CD4-positive, alpha-beta T cell treated with Interleukin-6 at 100 ng/mL for 8 hours (primary cell): ENCODE measurements around the gene IDH2.
"Not testable (repeated sequence)": the region's sequence is repeated elsewhere in the genome, so short reads cannot be mapped to it uniquely, and the experiment has no call there.

Experiments
- DNase-seq: peaks from one replicate; pipeline ENCODE4 v3.0.0-alpha.2; 2020; ENCODE audit warnings: mixed read lengths, low spot score

Gene IDH2

DNA sequence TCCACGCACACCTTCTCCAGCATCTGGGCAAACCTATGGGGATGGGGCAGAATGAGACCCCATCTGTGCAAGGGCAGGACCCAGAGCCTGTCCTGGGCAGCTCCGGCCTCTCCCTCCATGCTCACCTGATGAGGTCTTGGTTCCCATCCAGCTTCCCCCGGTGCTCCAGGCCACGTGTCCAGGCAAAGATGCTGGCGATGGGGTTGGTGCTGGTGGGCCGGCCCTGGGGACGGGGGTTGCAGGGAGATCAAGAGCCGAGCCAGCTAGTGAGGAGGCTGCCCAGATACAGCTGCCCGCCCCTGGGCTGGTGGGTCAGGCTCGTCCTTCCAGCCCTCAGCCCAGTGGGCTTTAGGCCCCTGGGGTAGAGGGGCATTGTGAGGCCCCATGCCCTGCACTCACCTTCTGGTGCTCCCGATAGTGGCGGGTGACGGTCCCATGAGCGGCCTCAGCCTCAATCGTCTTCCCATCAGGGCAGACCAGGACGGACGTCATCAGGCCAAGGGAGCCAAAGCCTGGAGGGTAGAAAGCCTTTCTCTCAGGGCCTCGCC, 17.3 kb downstream of the IDH2 start:
- DNase-seq = no peak

DNA sequence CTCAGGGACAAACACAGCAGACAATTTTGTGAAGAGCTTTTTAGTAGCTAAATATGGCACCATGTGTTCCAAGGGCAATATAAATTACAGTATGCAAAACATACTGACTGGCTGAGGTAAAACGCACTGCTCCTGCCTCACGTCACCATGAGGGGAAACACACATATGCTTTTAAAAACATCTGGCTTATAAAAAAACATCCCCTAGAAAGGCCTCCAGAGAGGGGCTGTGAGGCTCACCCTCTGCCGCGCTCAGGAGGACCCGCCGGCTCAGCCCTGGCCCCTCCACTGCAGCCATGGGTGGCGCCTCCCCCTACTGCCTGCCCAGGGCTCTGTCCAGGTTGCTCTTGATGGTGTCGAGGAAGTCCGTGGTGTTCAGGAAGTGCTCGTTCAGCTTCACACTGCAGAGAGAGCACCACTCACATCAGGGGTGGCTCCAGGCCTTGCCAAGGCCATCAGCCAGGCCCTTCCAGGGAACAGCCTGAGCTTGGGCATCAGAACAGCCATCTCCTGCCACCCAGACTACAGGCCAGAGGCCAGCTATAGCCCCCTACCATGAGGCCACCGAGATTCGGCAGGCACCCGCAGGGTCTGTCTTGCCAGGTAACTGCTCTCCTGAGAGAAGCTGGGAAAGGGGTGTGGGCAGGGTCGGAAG, 18.2 kb downstream of the IDH2 start:
- DNase-seq = no peak

DNA sequence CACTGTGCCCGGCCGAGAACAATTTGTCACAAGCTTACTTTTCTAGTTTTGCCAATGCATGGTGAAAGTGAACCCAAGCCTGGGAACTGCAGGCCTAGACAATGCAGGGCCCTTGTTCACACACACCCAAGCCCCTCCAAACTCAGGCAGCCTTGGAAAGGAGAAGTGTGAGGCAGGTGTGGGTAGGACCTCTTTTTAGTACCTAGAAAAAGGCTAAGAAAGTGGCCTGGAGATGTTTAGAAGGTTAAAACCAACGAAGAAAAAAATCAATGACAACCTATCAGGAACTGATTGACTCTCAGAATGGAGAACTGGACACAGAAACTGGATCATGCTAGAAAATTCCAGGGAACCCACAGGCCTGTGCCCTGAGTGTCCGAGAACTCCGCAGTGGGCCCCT, 18.8 kb downstream of the IDH2 start:
- no peak for DNase-seq

DNA sequence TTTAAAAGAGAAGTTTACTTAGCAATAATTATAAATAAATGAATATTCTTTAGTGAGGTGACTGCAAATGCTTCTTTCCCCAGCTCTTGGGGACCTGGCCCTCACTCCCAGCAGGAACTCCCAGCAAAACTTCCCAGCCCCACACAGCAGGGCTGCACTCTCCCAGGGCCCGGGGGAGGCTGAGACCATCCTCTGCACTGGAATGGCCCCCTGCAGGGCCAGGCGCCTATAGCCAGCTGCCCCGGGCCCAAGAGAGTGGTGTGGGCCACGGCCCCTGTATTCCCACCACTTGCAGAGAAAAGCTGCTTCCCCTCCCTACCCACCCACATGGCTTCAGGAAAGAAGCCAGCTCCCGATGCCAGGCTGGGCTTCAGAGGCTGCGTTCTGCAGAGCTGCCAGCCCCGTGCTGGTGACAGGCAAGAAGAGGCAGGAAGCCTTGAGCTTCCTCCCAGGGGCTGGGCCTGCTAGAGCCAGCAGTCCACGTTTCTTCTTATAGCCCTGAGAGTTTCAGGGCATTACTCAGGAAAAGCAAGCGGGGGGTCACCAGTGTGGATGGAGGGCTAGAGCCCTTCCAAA, 20.0 kb downstream of the IDH2 start:
- DNase-seq = no peak

DNA sequence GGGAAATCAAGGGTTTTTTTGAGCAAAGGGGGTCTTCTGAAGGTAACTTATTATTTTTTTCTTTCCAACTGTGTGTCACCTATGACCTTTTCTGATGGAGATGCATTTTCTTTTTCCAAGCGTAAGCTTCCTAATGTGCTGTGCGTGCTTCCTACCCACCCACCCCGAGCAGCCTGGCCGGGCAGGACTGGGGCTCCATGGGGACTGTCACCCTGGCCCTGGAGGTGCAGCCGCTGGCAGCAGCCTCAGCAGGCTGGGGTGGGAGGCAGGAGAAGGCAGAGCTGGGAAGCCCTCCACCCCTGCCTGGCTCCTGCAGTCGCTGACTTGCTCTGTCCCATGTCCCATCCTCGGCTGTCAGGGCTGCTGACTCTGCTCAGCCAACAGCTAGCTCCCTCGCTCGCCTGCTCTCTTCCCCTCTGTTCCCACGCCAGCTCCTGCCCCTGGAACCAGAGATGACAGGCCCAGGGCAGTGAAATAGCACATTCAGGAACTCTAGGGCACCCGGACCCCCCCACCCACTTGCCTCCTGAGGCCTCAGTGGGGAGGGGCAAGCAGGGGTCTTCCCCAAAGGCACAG, 21.4 kb downstream of the IDH2 start:
- no peak for DNase-seq

DNA sequence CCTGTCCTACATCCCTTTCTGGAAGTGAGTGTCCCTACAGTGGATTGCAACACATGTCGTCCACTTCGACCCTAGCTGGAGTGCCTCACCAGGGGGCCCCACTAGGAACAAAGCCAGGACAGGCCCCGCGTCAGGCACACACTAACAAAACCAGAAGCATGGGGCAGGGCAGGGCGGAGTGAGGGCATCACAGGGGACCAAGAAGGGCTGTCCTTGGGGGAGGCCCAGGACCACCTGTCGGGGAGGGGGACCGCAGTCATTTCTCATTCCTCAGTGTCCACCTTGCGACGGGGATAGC, 21.9 kb downstream of the IDH2 start:
- DNase-seq = no peak

DNA sequence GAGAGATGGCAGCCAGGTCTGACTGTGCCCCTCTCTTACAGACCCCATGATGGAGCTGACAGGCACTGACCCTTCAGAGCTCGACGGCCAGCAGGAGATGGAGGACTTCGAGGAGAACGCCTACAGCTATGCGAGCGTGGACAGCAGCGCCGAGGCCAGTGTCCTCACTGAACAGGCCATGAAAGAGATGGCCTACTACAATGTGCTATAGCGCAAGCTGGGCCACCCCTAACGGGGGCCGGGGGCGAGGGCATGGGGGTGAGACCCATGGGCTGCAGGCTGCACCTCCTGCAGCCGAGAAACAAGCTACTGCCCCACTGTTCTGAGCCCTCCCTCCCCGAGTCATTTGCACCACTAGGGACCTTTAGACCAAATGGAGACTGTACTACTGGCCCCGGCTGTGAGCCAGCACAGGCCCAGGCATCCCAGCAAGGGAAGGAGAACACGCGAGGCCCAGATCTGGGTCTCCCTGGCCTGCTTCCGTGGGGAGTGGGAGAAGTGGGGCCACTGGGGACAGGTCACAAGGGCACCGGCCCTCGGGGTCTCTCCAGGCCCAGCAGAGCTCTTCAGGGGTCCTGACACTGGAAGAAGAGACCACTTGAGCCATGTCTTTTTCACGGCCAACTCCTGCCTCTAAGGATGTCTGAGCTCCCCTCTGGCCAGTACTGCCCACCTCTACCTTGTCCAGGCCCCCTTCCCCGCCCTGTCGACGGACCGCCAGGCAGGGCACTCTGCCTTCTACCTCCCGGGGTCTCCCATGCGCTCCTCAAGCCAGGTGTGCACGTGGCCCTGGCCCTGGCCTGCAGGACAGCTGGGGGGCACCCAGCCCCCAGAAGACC, 22.4 kb downstream of the IDH2 start:
- no peak for DNase-seq

DNA sequence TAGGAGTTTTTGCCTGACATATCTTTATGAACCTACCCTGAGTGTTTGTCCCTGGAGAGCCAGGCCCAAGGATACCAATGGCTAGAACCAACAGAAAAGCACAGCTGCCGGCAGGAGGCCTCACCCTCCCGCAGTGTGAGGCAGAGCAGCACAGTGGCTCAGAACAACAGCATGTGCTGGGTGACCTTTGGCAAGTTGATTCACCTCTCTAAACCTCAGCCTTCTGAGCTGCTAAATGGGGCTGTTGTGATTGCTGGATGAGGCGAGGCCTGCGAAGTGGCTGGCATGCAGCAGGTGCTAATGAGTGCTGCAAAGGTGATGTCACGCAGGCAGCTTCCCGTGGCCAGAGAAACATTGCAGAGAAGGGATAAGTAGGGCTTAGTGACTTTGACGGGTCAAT, 23.3 kb downstream of the IDH2 start:
- no peak for DNase-seq

DNA sequence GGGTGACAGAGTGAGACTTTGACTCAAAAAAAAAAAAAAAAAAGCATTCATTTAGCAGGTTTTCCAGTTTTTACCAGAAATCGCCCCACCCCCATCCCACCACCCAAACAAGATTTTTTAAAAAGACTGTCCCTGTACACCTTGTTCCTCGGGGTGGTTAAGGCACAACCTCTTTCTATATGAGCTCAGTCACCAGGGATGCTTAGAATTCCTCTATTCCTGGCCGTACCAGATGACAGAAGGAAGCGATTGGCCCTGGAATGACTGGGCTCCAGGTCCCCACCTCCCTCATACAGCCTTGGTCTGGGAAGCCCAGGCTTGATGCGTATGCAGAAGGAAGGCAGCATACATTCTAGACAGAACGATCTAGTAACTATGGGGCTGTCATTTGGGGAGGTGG, 25.6 kb downstream of the IDH2 start:
- DNase-seq = no peak

DNA sequence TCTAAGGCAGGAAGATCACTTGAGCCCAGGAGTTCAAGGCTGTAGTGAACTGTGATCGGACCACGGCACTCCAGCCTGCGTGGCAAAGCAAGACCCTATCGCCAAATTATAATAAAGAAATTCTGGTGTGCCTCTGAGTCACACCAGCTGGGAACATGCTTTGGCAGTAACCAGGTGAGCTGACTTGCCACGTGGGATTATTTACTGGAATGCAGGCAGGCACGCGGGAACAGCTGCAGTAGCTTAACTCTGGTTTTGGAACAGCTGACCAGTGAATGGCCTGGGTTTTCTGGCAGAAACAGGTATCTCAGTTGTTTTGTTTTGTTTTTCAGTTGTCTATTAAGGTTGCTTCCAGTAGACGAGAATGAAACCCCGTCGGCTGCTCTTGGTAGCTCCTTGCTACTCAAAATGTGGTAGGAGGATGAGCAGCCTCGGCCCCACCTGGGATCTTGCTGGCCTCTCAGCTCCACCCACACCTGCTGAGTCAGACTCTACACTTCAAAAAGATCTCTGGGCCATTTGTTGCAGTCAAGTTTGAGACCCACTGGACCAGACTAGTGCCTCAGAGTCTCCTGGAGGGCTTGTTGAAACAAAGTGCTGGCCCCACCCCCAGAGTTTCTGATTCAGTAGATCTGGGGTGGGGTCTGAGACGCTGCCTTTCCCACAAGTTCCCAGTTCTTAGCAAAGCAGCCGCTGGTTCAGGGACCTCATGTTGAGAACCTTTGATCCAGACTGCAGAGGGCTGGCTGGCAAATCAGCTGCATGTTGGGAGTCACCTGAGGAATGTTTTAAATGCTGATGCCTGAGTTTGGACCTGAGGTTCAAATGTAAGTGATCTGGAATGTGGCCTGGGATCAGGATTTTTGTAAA, 26.6 kb downstream of the IDH2 start:
- DNase-seq = no peak

DNA sequence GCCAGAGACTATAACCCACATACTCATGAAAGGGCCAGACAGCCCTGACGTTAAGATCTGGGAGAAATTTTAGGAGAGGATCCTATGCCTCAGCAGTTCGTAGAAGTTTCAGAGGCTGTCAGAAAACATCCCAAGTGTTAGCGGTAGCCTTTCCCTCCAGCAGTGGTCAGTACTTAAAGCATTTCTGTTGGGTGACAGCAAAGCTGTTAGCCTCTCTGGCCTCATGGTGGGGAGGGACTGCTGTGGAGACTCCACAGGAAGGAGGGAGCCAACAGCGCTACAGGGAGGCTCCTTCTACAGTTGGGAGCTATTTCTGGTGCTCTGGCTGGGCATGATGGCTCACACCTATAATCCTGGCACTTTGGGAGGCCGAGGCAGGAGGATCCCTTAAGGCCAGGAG, 27.4 kb downstream of the IDH2 start:
- DNase-seq = no peak

DNA sequence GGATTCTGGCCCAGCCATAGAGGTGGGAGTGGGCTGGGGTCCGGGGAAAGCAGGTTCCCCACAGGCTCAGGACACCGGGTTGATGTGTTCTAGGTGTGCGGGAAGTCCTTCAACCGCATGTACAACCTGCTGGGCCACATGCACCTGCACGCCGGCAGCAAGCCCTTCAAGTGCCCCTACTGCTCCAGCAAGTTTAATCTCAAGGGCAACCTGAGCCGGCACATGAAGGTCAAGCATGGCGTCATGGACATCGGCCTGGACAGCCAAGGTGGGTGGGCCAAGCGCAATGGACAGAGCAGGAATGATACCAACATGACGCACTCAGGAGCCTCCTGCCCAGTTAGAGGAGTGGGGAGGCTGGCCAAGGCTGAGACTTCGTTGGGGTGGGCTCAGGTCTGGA, 28.2 kb downstream of the IDH2 start:
- no peak for DNase-seq

DNA sequence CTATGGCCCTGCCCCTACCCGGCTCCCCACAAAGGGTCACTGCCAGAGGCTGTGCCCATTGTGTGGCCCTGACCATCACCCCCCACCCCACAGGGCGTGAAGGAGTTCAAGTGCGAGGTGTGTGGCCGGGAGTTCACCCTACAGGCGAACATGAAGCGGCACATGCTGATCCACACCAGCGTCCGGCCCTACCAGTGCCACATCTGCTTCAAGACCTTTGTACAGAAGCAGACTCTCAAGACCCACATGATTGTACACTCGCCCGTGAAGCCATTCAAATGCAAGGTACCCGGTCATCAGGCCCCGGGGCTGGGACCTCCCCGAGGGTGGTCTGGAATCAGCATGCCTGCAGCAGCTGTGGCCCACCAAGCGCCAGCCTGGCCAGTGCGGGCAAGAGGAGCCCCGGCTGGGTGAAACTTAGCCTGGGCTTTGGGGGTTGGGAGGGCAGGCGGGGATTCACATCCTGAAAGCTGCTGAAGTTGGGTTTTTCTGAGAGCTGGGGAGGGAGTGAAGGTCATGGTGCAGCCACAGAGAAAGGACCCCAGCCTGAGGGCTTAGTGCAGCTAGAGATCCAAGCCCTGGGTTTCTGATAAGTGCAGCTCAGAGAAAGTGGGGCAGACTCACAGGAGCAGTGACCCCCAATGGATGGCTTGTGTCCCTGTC, 29.2 kb downstream of the IDH2 start:
- no peak for DNase-seq

DNA sequence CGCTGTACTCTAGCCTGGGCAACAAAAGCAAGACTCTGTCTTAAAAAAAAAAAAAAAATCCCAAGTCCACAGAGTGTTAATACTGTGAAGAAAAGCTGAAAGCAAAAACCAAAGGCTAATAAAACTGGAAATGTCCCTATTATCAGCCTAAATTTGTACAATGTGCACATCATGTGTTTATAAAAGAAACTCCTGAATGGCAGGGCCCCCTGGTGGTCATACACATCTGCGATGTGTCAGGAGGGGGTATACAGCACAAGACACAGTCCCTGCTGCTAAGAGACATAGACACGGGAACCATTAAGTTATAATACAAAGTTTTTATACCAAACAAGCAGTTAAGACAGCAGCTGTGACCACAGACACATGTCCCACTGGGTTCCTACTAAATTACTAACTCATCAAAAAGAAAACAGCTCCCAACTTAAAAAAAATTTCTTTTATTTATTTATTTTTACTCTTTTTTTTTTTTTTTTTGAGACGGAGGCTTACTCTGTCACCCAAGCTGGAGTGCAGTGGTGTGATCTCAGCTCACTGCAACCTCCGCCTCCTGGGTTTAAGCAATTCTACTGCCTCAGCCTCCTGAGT, 31.0 kb downstream of the IDH2 start:
- peak; percentile 82 for DNase-seq

DNA sequence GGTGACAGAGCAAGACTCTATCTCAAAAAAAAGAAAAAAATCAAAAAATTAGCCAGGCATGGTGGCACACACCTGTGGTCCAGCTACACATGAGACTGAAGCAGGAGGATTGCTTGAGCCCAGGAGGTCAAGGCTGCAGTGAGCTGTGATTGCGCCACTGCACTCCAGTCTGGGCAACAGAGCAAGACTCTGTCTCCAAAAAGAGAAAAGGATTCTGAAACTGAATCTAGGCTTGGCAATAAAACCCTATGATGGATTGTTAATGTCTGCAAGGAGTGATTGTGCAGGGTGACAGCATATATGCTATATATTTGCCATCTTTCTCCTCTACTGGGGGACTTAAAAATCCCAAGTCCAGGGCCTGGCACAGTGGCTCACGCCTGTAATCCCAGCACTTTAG, 31.6 kb downstream of the IDH2 start:
- not testable (repeated sequence) for DNase-seq

DNA sequence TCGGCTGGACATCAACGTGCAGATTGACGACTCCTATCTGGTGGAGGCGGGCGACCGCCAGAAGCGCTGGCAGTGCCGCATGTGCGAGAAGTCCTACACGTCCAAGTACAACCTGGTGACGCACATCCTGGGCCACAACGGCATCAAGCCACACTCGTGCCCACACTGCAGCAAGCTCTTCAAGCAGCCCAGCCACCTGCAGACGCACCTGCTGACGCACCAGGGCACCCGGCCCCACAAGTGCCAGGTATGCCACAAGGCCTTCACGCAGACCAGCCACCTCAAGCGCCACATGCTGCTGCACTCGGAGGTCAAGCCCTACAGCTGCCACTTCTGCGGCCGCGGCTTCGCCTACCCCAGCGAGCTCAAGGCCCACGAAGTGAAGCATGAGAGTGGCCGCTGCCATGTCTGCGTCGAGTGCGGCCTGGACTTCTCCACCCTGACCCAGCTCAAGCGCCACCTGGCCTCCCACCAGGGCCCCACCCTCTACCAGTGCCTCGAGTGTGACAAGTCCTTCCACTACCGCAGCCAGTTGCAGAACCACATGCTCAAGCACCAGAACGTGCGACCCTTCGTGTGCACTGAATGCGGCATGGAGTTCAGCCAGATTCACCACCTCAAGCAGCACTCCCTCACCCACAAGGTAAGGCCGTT, 34.2 kb downstream of the IDH2 start:
- no peak for DNase-seq

DNA sequence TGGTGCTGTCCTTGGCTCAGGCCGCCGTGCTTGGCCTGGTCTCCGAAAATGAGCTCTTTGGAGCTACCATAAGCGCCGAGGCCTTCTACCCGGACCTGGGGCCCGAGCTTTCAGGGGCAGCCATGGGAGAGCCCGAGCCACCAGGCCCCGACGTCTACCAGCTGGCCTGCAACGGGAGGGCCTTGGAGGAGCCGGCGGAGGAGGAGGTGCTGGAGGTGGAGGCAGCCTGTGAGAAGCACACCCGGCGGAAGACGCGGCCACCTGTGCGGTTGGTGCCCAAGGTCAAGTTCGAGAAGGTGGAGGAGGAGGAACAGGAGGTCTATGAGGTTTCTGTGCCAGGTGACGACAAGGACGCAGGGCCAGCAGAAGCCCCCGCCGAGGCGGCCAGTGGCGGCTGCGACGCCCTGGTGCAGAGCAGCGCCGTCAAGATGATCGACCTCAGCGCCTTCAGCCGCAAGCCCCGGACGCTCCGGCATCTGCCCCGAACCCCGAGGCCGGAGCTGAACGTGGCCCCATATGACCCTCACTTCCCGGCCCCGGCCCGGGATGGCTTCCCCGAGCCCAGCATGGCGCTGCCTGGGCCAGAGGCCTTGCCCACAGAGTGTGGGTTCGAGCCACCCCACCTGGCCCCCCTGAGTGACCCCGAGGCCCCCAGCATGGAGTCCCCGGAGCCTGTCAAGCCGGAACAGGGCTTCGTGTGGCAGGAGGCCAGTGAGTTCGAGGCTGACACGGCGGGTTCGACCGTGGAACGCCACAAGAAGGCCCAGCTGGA, 34.9 kb downstream of the IDH2 start:
- no peak for DNase-seq

DNA sequence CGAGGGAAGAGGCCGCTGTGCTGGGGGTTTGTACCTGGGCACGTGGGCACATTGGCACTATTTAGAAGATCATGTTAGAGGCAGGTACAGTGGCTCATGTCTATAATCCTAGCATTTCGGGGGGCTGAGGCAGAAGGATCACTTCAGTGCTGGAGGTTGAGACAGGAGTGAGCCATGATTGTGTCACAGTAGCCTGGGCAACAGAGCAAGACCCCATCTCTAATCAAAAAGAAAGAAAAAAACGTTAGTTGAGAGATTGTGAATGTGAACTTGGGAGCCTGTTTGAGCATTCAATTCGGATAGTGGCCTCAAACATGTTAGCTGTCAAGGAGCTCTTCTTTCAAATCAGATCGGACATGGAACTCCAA, 36.6 kb downstream of the IDH2 start:
- no peak for DNase-seq

DNA sequence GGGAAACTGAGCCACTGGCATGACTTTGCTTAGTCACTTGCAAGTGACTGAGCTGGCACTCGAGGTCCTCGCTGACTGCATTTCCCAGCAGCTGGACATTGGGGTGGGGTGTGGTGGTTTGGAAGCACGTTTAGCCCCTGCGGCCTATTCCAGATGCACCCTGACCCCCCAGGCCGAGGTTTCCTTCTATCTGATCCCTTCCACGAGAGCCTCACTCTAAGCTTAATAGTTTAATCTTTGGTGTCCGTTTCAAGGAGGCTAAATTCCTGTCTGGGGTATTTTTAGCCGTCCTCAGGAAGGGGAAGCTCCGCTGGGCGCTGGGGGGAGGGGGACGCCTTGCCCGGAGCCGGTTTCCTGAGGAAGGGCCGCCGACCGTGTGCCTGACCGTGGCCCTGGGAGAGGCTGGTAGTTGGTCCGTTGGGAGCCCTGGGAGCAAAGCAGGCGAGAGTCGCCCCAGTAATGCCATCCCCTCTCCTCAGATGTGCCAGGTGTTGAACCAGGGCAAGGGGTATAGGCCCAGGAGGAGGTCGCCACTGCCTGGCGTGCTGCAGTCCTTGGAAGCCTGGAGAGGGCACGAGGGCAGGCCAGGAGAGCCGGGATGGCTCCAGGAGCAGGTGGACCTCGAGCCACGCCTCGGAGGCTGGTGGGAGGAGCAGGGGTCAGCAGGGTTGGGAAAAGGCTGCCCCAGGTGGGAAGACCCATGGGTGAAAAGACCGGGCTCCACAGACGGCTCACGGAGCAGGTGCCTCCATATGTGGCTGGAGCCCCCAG, 37.2 kb downstream of the IDH2 start:
- no peak for DNase-seq
